ENCODE measurements around the gene LRRC70. TPM values are rescaled to one million over a fixed set of nuclear protein-coding genes. Genes with fewer than 3 reads are reported as not detected.
"Not testable (repeated sequence)": the region's sequence is repeated elsewhere in the genome, so short reads cannot be mapped to it uniquely, and the experiment has no call there.

Gene LRRC70
- total RNA-seq, 6 experiments from 2014 or later = 0.13 to 0.50 (median 0.28) TPM

DNA sequence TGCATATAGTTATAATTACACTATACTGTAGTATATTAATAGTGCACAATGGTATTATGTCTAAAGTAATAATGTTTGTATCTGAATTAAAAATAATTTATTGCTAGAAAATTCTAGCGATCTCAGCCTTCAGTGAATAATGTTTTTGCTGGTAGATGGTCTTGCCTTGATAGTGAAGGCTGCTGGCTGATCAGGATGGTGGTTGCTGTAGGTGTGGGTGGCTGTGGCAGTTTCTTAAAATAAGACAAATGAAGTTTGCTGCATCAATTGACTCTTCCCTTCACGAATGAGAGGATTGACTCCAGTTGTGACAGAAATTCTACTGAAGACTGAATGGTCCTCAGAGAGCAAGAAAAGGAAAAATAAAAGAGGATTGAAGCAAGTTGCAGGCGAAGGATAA lies 19.7 kb upstream of the LRRC70 start:
- no peaks in the 10 kb centered on the region for H3K9me3 Mint-ChIP-seq
- H3K4me1 Mint-ChIP-seq (ENCODE audit: low read depth) = peaks cover 5% of the 10 kb centered on the region; the same call in 1 of the 2 replicates
- H3K4me3 Mint-ChIP-seq = no peak overlapping the region

GRCh38 chr5:62560786-62561185 lies 17.8 kb upstream of the LRRC70 start:
- no peak for DNase-seq
- no peaks in the 10 kb centered on the region for H3K27me3 Mint-ChIP-seq (ENCODE audit: insufficient read depth)
- no peak overlapping the region for H3K4me3 Mint-ChIP-seq
- H3K36me3 Mint-ChIP-seq (ENCODE audit: low read depth) = peaks cover 21% of the 10 kb centered on the region
- TF ChIP-seq CTCF (IDR thresholded peaks at IDR 0.05) = no peak
- H3K27ac Mint-ChIP-seq = no peak overlapping the region
- peaks cover 5% of the 10 kb centered on the region; the same call in 1 of the 2 replicates for H3K4me1 Mint-ChIP-seq (ENCODE audit: low read depth)
- no peaks in the 10 kb centered on the region; the same call in 1 of the 2 replicates for H3K9me3 Mint-ChIP-seq

More for the DNA sequence above, 19.7 kb upstream of the LRRC70 start:
- Mint-ChIP-seq H3K36me3 (ENCODE audit: low read depth) (peaks cover 14% of the 10 kb centered on the region), H3K27me3 (ENCODE audit: insufficient read depth) (no peaks in the 10 kb centered on the region), H3K27ac (no peak overlapping the region)
- TF ChIP-seq CTCF (IDR thresholded peaks at IDR 0.05) = no peak
- no peak for DNase-seq

DNA sequence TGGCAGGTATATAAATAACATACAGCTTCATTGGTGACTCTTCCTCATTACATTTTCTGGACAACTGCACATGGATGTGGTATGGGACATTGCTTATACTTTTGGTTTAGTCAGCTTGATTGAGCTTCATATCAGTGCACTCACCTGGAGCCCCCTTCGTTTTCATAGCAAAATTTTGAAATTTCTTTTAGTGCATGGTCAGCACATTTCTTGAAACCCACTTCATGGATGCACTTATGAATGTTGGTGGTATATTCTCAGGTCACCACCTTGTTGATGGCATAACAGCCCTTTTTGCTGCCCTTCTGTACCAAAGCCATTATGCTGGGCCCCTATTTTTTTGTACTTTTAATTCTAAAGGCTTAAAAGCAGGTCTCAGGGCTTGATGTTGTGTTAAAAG lies 16.7 kb upstream of the LRRC70 start:
- no peak for TF ChIP-seq CTCF (IDR thresholded peaks at IDR 0.05)
- Mint-ChIP-seq H3K9me3 (no peaks in the 10 kb centered on the region; the same call in 1 of the 2 replicates), H3K4me1 (ENCODE audit: low read depth) (peaks cover under 1% of the 10 kb centered on the region; the same call in 1 of the 2 replicates), H3K36me3 (ENCODE audit: low read depth) (peaks cover 23% of the 10 kb centered on the region), H3K4me3 (no peak overlapping the region), H3K27ac (no peak overlapping the region), H3K27me3 (ENCODE audit: insufficient read depth) (no peaks in the 10 kb centered on the region)
- no peak for DNase-seq

GRCh38 chr5:62562867-62563266 lies 15.8 kb upstream of the LRRC70 start:
- Mint-ChIP-seq H3K36me3 (ENCODE audit: low read depth) (peaks cover 27% of the 10 kb centered on the region), H3K27me3 (ENCODE audit: insufficient read depth) (no peaks in the 10 kb centered on the region), H3K27ac (no peak overlapping the region), H3K4me3 (no peak overlapping the region), H3K4me1 (ENCODE audit: low read depth) (no peaks in the 10 kb centered on the region), H3K9me3 (peaks cover 4% of the 10 kb centered on the region)
- TF ChIP-seq CTCF (IDR thresholded peaks at IDR 0.05) = peak; percentile 26
- no peak for DNase-seq

DNA sequence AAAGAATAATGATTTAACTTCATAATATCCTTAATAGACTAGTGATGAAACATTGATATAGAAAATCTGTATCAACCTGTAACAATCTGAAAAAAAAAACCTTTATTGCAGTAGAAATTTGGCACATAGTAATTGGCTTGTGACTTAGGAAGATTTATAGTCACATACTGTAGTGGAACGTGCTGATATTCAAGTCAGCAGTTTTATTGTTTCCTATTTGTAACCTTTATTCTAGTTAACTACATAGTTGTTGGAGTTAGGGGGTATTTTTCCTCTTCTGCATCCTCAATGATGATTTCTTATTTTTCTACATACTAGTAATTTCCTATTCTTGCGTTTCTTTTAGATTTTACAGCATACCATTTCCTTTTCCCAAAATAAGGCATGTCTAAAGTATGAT lies 14.5 kb upstream of the LRRC70 start:
- TF ChIP-seq CTCF (IDR thresholded peaks at IDR 0.05) = no peak
- H3K4me1 Mint-ChIP-seq (ENCODE audit: low read depth) = peaks cover under 1% of the 10 kb centered on the region; the same call in 1 of the 2 replicates
- no peaks in the 10 kb centered on the region for H3K27me3 Mint-ChIP-seq (ENCODE audit: insufficient read depth)
- no peak for DNase-seq
- H3K27ac Mint-ChIP-seq = no peak overlapping the region
- no peak overlapping the region for H3K4me3 Mint-ChIP-seq
- peaks cover 7% of the 10 kb centered on the region for H3K9me3 Mint-ChIP-seq
- H3K36me3 Mint-ChIP-seq (ENCODE audit: low read depth) = peaks cover 36% of the 10 kb centered on the region

DNA sequence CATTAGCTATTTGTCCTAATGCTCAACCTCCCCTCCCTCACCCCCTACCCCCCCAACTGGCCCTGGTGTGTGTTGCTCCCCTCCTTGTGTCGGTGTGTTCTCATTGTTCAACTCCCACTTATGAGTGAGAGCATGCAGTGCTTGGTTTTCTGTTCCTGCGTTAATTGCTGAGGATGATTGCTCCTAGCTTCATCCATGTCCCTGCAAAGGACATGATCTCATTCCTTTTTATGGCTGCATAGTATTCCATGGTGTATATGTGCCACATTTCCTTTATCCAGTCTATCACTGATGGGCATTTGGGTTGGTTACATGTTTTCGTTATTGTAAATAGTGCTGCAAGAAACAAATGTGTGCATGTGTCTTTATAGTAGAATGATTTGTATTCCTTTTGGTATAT lies 12.9 kb upstream of the LRRC70 start:
- H3K36me3 Mint-ChIP-seq (ENCODE audit: low read depth) = peaks cover 36% of the 10 kb centered on the region
- not testable (repeated sequence) for H3K4me3 Mint-ChIP-seq; H3K27ac Mint-ChIP-seq; H3K27me3 Mint-ChIP-seq (ENCODE audit: insufficient read depth); H3K9me3 Mint-ChIP-seq; H3K4me1 Mint-ChIP-seq (ENCODE audit: low read depth); DNase-seq
